Hepatic stellate cell (primary cell): ENCODE measurements around the gene HOXD10.

Source experiments
- DNase-seq: peaks from one replicate; pipeline ENCODE4 v3.0.0; 2011; ENCODE audit warnings: low spot score

The HOXD10 gene

DNA sequence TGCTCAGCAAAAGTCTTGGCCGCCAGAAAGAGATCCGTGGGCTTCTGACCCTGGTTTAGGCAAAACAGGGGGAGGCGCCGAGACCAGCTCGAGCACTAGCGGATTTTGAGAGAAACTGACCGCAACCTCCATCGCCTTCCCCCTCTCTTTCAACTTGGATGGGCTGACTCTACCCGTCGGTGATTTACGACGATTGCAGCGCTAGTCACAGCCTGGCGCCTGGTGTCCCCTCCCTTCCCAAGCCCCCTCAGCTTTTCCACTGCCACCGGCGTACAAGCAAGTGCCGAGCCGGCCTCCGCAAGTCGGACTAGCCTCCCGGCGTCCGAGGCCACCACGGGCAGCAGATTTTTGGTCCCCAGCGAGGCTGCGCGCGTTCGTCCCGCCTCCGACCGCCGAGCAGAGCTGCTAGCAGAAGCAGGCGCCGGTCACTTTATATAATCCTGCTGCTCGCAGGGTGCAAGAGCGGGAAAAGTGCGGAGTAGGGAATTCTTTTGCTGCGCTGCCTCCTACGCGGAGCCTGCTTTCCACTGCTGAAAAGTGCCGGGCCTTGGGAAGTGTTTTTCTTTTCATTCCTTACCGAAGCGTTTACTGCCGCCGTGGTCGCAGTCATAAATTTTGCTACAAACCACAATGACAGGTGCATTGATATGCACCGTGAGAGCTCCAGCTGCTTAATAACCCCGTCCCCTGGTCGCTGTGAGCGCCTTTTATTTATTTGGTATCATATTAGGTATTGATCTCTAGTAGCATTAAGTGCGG is 48.2 kb downstream of the HOXD10 start:
- DNase-seq, result no peak

- no peak for DNase-seq
Observed at GRCh38 chr2:176165370-176166050, 48.9 kb downstream of the HOXD10 start.

GRCh38 chr2:176166272-176166671 is 49.7 kb downstream of the HOXD10 start:
- no peak for DNase-seq

DNA sequence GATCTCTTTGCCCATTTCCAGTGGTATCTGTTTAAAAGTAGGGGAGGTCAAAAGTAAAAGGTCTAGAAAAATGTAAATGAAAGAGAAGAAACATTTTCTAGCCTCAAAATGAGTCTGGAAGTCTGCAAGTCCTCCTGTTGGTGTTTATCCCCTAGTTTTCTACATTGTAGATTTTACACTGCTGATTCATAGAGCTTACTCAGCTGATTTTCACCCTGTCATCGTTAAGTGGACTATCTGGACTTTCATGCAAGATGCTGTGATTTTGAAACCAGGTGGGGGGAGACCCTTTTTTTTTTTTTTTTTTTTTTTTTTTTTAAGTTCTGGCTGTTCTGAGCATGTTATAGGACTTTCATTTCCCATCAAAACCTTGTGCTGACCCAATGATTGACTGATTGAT is 50.8 kb downstream of the HOXD10 start:
- no peak for DNase-seq

DNA sequence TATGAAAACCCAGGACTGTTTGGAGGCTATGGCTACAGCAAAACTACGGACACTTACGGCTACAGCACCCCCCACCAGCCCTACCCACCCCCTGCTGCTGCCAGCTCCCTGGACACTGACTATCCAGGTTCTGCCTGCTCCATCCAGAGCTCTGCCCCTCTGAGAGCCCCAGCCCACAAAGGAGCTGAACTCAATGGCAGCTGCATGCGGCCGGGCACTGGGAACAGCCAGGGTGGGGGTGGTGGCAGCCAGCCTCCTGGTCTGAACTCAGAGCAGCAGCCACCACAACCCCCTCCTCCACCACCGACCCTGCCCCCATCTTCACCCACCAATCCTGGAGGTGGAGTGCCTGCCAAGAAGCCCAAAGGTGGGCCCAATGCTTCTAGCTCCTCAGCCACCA is 52.6 kb downstream of the HOXD10 start:
- no peak for DNase-seq
